ENCODE measurements around the gene GRIN2C. TPM values are rescaled to one million over a fixed set of nuclear protein-coding genes. Genes with fewer than 3 reads are reported as not detected.
A peak's percentile ranks its signal among the peaks of the same experiment; 100 is the strongest.

The GRIN2C gene
- polyA plus RNA-seq, 6 donors from 2014 or later = 0.04 to 0.05 TPM; not detected in 4

DNA sequence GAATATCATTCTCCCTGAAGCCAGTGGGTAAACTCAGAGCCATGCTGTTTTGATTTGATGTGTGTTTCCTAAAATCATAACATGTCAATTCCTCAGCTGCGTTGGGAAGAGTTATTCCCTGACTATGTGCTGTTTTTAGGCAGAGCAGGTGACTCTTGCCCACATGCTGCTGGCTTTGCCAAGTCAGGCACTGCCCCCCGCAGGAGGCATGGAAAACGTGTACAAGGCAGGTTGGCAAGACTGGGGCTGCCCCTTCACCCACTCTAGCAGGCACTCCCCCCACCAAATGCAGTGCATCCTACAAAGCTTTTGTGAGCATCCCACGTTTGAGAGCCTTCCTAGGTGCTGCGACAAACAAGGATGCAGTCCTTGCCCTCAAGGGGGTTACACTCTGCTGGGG is 45.2 kb downstream of the GRIN2C start:
- H3K27ac Mint-ChIP-seq = peak overlapping the region in 2 of 6 donors; percentile 56 to 75
- H3K9me3 Mint-ChIP-seq = no peaks in the 10 kb centered on the region
- no peaks in the 10 kb centered on the region for H3K27me3 Mint-ChIP-seq
- no peak for ATAC-seq (ENCODE audit: low read depth in 2 of 2)
- no peak overlapping the region for H3K4me3 Mint-ChIP-seq
- peaks cover 4 to 16% of the 10 kb centered on the region in 2 donors for H3K36me3 Mint-ChIP-seq
- H3K4me1 Mint-ChIP-seq = peaks cover 0 to 9% (median 3%) of the 10 kb centered on the region in 3 donors
- DNase-seq = no peak

DNA sequence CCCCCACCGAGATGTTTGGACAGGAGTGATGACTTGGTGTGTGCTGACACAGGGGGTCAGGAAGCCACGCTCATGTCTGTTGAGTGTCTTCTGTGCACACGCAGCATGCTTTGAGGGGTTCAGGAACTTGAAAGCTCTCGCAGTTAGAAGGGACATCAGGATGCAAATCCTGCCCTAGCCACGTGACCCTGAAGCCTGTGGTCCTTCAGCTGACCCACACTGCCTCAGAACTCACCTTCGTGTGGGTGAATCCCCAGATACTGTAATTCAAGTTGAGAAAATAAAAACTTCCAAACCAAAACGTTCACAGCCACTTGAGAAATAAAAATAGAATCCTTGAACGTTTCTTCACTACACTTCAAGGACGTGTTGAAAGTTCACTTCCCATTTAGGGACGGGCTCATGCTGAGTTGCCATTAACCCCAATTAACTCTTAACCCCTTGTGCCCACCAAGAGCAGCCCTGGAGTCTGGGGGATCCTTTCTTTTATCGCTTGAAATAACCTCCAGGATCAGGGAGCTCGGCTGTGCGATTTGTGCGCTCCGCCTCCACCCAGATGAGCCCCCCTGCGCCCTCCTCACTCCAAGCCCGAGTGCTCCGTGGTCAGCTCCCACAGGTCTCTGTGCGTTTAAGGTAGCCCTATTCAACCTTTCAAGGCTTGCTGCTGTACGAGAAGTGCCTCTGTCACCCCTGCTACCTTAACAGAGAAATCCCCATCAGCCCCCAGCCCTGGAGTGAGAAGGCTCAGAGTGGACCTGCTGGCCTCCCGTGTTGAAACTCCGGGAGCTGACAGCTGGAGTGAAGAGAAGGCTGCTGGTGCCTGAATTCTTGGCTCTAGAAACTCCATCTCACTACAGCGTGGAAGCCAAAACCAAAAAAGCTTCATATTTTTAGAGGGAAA is 47.3 kb downstream of the GRIN2C start:
- H3K9me3 Mint-ChIP-seq = no peaks in the 10 kb centered on the region
- H3K4me3 Mint-ChIP-seq = no peak overlapping the region
- ATAC-seq (ENCODE audit: low read depth in 2 of 2) (no peak), DNase-seq (no peak)
- no peaks in the 10 kb centered on the region for H3K27me3 Mint-ChIP-seq
- peaks cover 4 to 8% of the 10 kb centered on the region in 2 donors for H3K36me3 Mint-ChIP-seq
- H3K4me1 Mint-ChIP-seq = peaks cover 0 to 9% (median 3%) of the 10 kb centered on the region in 3 donors
- H3K27ac Mint-ChIP-seq = no peak overlapping the region

DNA sequence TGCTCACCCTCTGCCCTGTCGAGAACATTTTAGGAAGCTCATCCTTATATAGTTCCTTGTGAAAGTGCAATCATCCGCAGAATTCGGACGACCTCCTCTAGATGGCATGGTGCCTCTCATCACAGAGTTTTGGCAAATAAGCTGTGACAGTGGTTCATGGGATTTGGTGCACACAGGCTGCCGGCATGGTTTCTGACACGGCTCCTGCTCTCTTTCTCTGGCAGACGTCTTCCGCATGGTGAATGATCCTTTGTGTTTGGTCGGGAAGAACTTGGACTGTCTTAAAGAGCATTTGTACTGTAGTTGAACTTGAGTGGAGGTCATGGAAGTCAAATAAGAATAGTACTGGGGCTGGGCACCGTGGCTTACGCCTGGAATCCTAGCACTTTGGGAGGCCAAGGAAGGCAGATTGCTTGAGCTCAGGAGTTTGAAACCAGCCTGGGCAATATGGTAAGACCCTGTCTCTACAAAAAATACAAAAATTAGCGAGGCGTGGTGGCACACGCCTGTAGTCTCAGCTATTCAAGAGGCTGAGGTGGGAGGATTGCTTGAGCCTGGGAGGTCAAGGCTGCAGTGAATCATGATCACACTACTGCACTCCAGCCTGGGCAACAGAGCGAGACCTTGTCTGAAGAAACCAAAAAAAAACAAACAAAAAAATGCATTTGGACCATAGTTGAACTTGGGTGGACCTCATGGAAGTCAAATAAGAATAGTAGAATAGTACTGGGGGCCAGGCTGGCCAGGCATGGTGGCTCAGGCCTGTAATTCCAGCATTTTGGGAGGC is 48.8 kb downstream of the GRIN2C start:
- ATAC-seq (ENCODE audit: low read depth in 2 of 2) = no peak
- Mint-ChIP-seq H3K27me3 (no peaks in the 10 kb centered on the region), H3K4me1 (peaks cover 0 to 9% (median under 1%) of the 10 kb centered on the region in 3 donors), H3K27ac (no peak overlapping the region), H3K9me3 (no peaks in the 10 kb centered on the region), H3K36me3 (peaks cover 4 to 8% of the 10 kb centered on the region in 2 donors), H3K4me3 (no peak overlapping the region)
- DNase-seq = no peak

GRCh38 chr17:74808714-74809430 is 50.8 kb downstream of the GRIN2C start:
- H3K4me1 Mint-ChIP-seq = peaks cover 0 to 8% (median 3%) of the 10 kb centered on the region in 3 donors
- peak overlapping the region in 1 of 8 donors; percentile 13 for H3K4me3 Mint-ChIP-seq
- no peak overlapping the region for H3K27ac Mint-ChIP-seq
- no peaks in the 10 kb centered on the region for H3K27me3 Mint-ChIP-seq
- ATAC-seq (ENCODE audit: low read depth in 2 of 2) (no peak), DNase-seq (no peak)
- no peaks in the 10 kb centered on the region for H3K9me3 Mint-ChIP-seq
- H3K36me3 Mint-ChIP-seq = peaks cover 4 to 8% of the 10 kb centered on the region in 2 donors

GRCh38 chr17:74807925-74808324 is 51.8 kb downstream of the GRIN2C start:
- ATAC-seq (ENCODE audit: low read depth in 2 of 2) (no peak), DNase-seq (no peak)
- Mint-ChIP-seq H3K27ac (no peak overlapping the region), H3K36me3 (peaks cover 4 to 8% of the 10 kb centered on the region in 2 donors), H3K4me3 (no peak overlapping the region), H3K9me3 (no peaks in the 10 kb centered on the region), H3K4me1 (peaks cover 0 to 4% (median 0%) of the 10 kb centered on the region in 3 donors), H3K27me3 (no peaks in the 10 kb centered on the region)

DNA sequence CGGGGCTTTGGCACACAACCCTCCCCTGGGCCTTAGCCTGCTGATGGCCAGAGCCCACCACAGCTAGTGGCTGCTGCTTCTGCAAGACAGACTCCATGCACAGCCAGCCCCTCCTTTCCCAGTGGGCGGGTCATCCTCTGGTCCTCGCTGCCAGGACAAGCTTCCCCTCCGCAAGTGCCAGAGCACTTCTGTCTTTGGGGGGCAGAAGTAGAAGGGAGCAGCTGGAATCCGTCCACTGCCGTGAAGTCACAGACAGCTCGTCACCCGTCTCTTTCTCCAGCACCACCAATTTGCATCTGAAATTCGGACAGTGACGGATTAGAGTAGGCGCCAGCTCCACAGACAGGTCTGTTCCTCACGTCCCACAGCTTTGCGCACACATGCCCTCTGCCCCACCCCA is 52.2 kb downstream of the GRIN2C start:
- no peaks in the 10 kb centered on the region for H3K27me3 Mint-ChIP-seq
- no peak overlapping the region for H3K4me3 Mint-ChIP-seq
- H3K27ac Mint-ChIP-seq = no peak overlapping the region
- DNase-seq = no peak
- H3K9me3 Mint-ChIP-seq = no peaks in the 10 kb centered on the region
- no peak for ATAC-seq (ENCODE audit: low read depth in 2 of 2)
- H3K36me3 Mint-ChIP-seq = peaks cover 4 to 8% of the 10 kb centered on the region in 2 donors
- peaks cover 0 to 4% (median 0%) of the 10 kb centered on the region in 3 donors for H3K4me1 Mint-ChIP-seq

- Mint-ChIP-seq H3K36me3 (peaks cover 4 to 16% of the 10 kb centered on the region in 2 donors), H3K27me3 (no peaks in the 10 kb centered on the region), H3K27ac (no peak overlapping the region), H3K4me3 (no peak overlapping the region), H3K4me1 (peaks cover 0 to 4% (median 0%) of the 10 kb centered on the region in 3 donors), H3K9me3 (no peaks in the 10 kb centered on the region)
- DNase-seq = no peak
- no peak for ATAC-seq (ENCODE audit: low read depth in 2 of 2)
Observed at GRCh38 chr17:74806334-74806733, 53.4 kb downstream of the GRIN2C start.

GRCh38 chr17:74805591-74805991 is 54.1 kb downstream of the GRIN2C start:
- DNase-seq (no peak), ATAC-seq (ENCODE audit: low read depth in 2 of 2) (no peak)
- Mint-ChIP-seq H3K9me3 (no peaks in the 10 kb centered on the region), H3K4me3 (no peak overlapping the region), H3K27me3 (no peaks in the 10 kb centered on the region), H3K27ac (no peak overlapping the region), H3K4me1 (peaks cover 0 to 4% (median 0%) of the 10 kb centered on the region in 3 donors), H3K36me3 (peaks cover 4 to 24% of the 10 kb centered on the region in 2 donors)

GRCh38 chr17:74804683-74805082 is 55.0 kb downstream of the GRIN2C start:
- Mint-ChIP-seq H3K4me3 (no peak overlapping the region), H3K9me3 (no peaks in the 10 kb centered on the region), H3K27me3 (no peaks in the 10 kb centered on the region), H3K36me3 (peaks cover 4 to 24% of the 10 kb centered on the region in 2 donors), H3K4me1 (peaks cover 0 to 4% (median 0%) of the 10 kb centered on the region in 3 donors), H3K27ac (no peak overlapping the region)
- ATAC-seq (ENCODE audit: low read depth in 2 of 2) = no peak
- DNase-seq = no peak

DNA sequence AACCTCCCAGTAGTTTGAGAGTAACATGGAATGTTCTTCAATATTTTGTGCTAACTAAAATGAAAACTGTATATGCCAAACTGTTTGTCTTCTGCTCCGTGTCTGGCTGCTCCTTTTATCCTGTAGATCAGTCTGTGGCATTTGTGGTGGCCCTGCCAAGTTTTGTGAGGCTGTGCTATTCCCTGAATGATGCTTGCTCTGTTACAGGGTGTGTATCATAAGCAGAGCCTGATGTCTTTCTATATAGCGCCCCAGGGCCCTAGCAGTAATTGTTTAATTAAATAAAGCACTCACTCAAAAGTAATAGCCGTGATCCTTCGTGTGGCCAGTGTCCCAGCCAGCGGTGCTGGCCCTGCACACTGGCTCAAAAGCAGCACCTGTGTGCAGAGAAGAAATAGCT is 55.7 kb downstream of the GRIN2C start:
- ATAC-seq (ENCODE audit: low read depth in 2 of 2) = no peak
- no peaks in the 10 kb centered on the region for H3K9me3 Mint-ChIP-seq

GRCh38 chr17:74803388-74803930 is 56.2 kb downstream of the GRIN2C start:
- Mint-ChIP-seq H3K27me3 (no peaks in the 10 kb centered on the region), H3K36me3 (peaks cover 4 to 27% of the 10 kb centered on the region in 2 donors), H3K4me3 (no peak overlapping the region), H3K4me1 (peaks cover 0 to 4% (median 0%) of the 10 kb centered on the region in 3 donors), H3K27ac (peak overlapping the region in 1 of 6 donors; percentile 6), H3K9me3 (no peaks in the 10 kb centered on the region)
- no peak for DNase-seq
- no peak for ATAC-seq (ENCODE audit: low read depth in 2 of 2)

More for the DNA sequence above, 55.7 kb downstream of the GRIN2C start:
- no peak for DNase-seq
- Mint-ChIP-seq H3K27ac (peak overlapping the region in 1 of 6 donors; percentile 6), H3K36me3 (peaks cover 4 to 27% of the 10 kb centered on the region in 2 donors), H3K4me1 (peaks cover 0 to 4% (median 0%) of the 10 kb centered on the region in 3 donors), H3K27me3 (no peaks in the 10 kb centered on the region), H3K4me3 (peak overlapping the region in 1 of 8 donors; percentile 10)

GRCh38 chr17:74801896-74802295 is 57.8 kb downstream of the GRIN2C start:
- DNase-seq = no peak
- Mint-ChIP-seq H3K27me3 (no peaks in the 10 kb centered on the region), H3K27ac (peak overlapping the region in 1 of 6 donors; percentile 32), H3K4me3 (no peak overlapping the region), H3K36me3 (peaks cover 4 to 27% of the 10 kb centered on the region in 2 donors), H3K4me1 (peaks cover 0 to 8% (median 0%) of the 10 kb centered on the region in 3 donors), H3K9me3 (no peaks in the 10 kb centered on the region)
- ATAC-seq (ENCODE audit: low read depth in 2 of 2) = no peak

DNA sequence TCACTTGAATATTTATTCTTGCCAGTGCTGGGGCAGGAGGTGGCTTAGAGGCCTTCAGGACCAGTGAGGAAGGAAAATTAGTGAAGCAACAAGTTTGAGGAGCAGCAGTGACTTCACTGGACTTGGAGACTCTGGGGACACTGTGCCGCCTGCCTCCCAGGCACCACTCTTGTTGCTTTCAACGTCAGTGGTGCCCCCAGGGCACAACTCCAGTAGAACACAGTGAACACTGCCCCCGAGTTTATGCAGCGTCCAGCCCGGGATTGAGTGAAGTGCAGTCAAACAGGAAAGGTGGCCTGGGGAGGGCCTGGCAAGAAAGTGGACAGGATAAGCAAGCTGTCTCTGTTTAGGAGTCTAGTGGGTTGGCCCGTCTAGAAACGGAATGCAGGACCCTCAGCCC is 59.2 kb downstream of the GRIN2C start:
- no peak overlapping the region for H3K4me3 Mint-ChIP-seq
- H3K36me3 Mint-ChIP-seq = peaks cover 10 to 27% of the 10 kb centered on the region in 2 donors
- H3K27ac Mint-ChIP-seq = no peak overlapping the region
- H3K27me3 Mint-ChIP-seq = no peaks in the 10 kb centered on the region
- H3K9me3 Mint-ChIP-seq = no peaks in the 10 kb centered on the region
- peaks cover 0 to 8% (median 0%) of the 10 kb centered on the region in 3 donors for H3K4me1 Mint-ChIP-seq
- DNase-seq (no peak), ATAC-seq (ENCODE audit: low read depth in 2 of 2) (no peak)
